Cardiac atrium fibroblast (primary cell): Measurements from ENCODE around the gene RNF212. TPM values are rescaled to one million over a fixed set of nuclear protein-coding genes. Genes with fewer than 3 reads are reported as not detected.

Source experiments
- total RNA-seq: library from RNA; depleted of rRNA; stranded (reverse); fragments of >200 nt; gene quantifications from 2 replicates; pipeline ENCODE4 v1.2.3, GENCODE V29; 2015

The RNF212 gene
- total RNA-seq: 0.81 and 4.2 TPM in 2 replicates

GRCh38 chr4:1113311-1114009, at the start of gene RNF212:
Gene RNF212, minus strand, starts transcription at chr4:1113564. Its CDS starts 100 bp downstream, at chr4:1113464.

Other genes with a start within 250 kb of the RNF212 start
- gene GAK, start 181.2 kb downstream of the RNF212 start, total RNA-seq: 67.9 and 84.3 TPM in 2 replicates
- 16.7 and 20.9 TPM in 2 replicates for gene TMEM175, start 181.1 kb downstream of the RNF212 start, total RNA-seq
- 8.3 and 10.7 TPM in 2 replicates for gene DGKQ, start 140.0 kb downstream of the RNF212 start, total RNA-seq
- gene IDUA, start 126.5 kb downstream of the RNF212 start, total RNA-seq: 11.0 and 17.1 TPM in 2 replicates
- gene SLC26A1, start 120.2 kb downstream of the RNF212 start, total RNA-seq: not detected in 2 replicates
- gene FGFRL1, start 101.9 kb downstream of the RNF212 start, total RNA-seq: 32.0 and 42.9 TPM in 2 replicates
- gene SPON2, start 59.0 kb upstream of the RNF212 start, total RNA-seq: 63.4 and 71.4 TPM in 2 replicates
- gene CTBP1, start 135.6 kb upstream of the RNF212 start, total RNA-seq: 112 and 165 TPM in 2 replicates
- gene MAEA, start 176.3 kb upstream of the RNF212 start, total RNA-seq: 43.1 and 59.1 TPM in 2 replicates
- 4.3 and 6.0 TPM in 2 replicates for gene UVSSA, start 233.6 kb upstream of the RNF212 start, total RNA-seq